ENCODE measurements around the gene WAS.

Gene WAS

DNA sequence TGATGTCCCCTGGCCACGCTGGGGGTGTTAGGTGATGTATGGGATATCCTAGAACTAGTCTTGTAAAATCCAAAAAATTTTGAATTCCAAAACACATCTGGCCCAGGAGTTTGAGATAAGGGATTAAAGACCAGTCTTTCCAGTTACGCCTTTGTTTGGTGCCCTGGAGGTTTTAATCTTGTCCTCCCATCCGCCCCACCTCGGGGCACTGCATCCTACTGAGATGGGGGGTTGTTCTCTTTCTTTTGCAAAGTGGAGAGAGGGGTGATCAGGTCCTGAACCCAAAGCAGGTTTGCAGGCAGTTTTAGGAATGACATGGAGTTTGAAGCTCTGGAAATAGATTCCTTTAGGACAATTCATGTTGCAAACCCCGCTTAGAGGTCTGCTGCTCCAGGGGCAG is 14.7 kb downstream of the WAS start:
- no peak overlapping the region for H3K4me3 ChIP-seq (ENCODE audit: low read length)
- no peak for DNase-seq (ENCODE audit: low read depth)
- TF ChIP-seq, protein P1, sequence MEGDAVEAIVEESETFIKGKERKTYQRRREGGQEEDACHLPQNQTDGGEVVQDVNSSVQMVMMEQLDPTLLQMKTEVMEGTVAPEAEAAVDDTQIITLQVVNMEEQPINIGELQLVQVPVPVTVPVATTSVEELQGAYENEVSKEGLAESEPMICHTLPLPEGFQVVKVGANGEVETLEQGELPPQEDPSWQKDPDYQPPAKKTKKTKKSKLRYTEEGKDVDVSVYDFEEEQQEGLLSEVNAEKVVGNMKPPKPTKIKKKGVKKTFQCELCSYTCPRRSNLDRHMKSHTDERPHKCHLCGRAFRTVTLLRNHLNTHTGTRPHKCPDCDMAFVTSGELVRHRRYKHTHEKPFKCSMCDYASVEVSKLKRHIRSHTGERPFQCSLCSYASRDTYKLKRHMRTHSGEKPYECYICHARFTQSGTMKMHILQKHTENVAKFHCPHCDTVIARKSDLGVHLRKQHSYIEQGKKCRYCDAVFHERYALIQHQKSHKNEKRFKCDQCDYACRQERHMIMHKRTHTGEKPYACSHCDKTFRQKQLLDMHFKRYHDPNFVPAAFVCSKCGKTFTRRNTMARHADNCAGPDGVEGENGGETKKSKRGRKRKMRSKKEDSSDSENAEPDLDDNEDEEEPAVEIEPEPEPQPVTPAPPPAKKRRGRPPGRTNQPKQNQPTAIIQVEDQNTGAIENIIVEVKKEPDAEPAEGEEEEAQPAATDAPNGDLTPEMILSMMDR (conservative IDR thresholded peaks at IDR 0.05; ENCODE audit: low read length): no peak

DNA sequence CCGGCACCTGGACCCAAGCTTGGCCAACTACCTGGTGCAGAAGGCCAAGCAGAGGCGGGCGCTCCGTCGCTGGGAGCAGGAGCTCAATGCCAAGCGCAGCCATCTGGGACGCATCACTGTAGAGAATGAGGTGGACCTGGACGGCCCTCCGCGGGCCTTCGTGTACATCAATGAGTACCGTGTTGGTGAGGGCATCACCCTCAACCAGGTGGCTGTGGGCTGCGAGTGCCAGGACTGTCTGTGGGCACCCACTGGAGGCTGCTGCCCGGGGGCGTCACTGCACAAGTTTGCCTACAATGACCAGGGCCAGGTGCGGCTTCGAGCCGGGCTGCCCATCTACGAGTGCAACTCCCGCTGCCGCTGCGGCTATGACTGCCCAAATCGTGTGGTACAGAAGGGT is 16.6 kb downstream of the WAS start:
- TF ChIP-seq, protein P1 (conservative IDR thresholded peaks at IDR 0.05; ENCODE audit: low read length): no peak
- no peak overlapping the region for H3K4me3 ChIP-seq (ENCODE audit: low read length)
- DNase-seq (ENCODE audit: low read depth): no peak

DNA sequence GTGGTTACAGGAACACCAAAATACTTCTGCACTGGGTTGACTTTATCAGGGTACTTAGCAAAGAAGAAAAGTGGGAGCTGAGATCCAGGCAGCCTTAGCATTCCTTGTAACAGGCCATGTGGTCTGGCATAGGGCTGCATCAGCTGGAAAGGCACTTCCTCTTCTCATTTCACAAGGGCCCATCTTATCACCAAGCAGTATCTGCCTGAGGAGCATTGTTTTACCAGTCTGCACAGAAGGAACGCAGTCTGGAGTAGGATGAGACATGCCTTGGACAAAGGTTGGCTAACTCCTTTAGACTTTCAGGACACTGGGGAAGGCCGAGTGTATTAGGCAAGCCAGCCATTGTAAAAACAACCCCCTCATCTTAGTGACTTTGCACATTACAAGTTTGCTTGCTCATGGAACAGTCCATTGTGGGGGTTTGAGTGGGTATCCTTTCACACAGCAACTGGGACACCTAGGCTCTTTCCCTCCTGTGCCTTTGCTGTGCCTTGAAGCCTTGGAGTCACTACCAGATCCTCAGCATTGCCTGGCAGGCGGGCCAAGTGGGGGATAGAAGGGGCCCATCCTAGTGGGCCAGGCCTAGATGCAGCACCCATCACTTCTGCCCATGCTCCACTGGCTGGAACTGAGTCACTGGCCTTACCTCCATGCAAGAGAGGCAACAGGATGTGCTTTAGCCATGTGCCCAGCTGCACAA is 17.5 kb downstream of the WAS start:
- DNase-seq (ENCODE audit: low read depth): no peak
- TF ChIP-seq, protein P1 (conservative IDR thresholded peaks at IDR 0.05; ENCODE audit: low read length): no peak
- no peak overlapping the region for H3K4me3 ChIP-seq (ENCODE audit: low read length)

DNA sequence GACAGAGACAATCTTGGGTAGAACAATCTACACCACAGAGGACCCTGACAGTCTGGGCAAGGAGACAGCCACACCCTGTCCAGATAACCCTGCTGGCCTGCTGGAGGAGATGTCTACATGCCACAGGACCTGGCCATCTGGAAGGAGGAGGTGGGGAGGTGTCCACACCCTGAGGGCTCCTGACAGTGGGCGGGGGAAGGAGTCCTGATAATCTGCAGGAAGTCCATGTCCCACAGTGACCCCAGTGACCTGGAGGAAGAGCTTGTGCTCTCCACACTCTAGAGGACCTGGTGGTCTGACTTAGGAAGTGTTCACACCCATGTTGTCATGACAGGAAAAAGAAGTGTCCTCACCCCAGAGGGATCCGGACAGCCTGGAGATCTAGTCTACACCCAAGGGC is 18.4 kb downstream of the WAS start:
- TF ChIP-seq, protein P1 (conservative IDR thresholded peaks at IDR 0.05; ENCODE audit: low read length): no peak
- no peak for DNase-seq (ENCODE audit: low read depth)
- H3K4me3 ChIP-seq (ENCODE audit: low read length): no peak overlapping the region

DNA sequence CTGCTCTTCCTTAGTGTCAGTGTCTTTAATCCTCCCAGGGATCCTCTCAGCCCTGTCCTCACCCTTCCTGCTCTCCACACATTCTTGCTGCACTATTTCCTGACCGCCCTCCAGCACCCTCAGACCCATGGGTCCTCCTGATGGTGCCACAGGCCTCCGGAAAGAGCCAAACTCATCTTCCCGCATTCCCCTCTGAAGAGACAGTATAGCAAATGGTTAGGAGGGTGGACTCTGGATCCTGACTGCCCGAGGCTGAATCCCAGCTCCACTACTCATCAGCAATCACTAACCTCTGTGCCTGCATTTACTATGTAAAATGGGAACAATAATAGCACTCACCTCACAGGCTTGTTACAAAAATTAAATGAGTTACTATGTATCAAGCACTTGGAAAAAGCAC is 19.1 kb downstream of the WAS start:
- DNase-seq (ENCODE audit: low read depth): no peak
- TF ChIP-seq, protein P1 (conservative IDR thresholded peaks at IDR 0.05; ENCODE audit: low read length): no peak
- no peak overlapping the region for H3K4me3 ChIP-seq (ENCODE audit: low read length)

DNA sequence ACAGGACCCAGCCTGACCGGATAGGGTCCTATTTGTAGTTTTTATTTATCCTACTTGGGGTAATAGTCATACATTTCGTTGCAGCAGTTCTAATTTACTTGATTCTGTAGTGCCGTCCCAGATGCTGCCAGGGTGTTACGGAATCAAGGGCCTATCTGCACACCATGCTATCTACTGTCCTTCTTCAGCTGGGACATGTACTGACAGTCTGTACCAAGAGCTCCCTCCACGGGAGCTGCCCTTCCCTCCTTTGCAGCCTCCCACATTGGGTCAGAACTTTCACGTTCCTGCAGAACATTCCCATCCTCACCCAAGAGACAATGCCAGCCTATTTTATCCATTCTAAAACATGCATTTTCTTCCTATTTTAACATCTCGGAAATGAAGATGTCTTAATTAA is 19.6 kb downstream of the WAS start:
- H3K4me3 ChIP-seq (ENCODE audit: low read length): no peak overlapping the region
- no peak for DNase-seq (ENCODE audit: low read depth)
- TF ChIP-seq, protein P1 (conservative IDR thresholded peaks at IDR 0.05; ENCODE audit: low read length): no peak

DNA sequence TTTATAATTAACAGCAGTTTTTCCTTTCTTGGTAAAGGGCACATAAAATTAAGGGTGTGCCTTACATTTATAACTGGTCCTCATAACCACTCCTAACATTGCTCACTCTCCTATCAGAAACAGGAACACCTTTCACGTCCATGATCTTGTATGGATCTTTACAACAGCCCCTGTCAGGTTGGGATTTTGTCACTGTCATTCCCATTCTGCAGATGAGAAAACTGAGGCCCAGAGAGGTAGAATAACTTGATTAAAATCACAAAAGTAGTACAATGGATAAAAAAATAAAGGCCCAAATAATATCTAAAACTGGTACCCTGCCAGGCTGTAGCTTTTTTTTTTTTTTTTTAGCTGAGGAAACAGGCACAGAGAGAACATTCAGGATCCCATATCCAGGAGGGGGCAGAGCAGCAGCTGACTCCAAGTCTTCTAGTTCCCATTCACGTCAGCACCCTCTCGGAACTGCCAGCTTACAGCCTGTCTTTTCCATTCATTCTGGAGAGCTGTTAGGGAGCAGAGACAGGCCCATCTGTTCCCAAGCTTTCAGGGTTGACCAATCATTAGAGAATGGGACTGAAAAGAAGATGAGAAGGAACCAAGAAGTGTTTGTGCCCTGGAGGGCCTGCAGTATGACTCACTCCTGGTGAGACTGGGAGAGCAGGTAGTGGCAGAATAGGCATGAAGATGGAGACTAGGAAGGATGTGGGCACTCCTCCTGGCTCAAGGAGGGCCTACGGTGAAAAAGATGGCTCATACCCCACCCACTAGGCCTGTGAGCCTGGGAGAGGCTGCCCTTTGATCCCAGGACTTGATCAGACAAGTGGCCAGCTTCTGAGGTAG is 20.3 kb downstream of the WAS start:
- peak; percentile 44 for DNase-seq (ENCODE audit: low read depth)
- no peak overlapping the region for H3K4me3 ChIP-seq (ENCODE audit: low read length)
- TF ChIP-seq, protein P1 (conservative IDR thresholded peaks at IDR 0.05; ENCODE audit: low read length): peak; percentile 20; the same call in 1 of the 2 replicates

All from AG10803 (cell line).